GM23338 (cell line): Measurements from ENCODE around the gene ZSCAN25. TPM values are rescaled to one million over a fixed set of nuclear protein-coding genes. Genes with fewer than 3 reads are reported as not detected.
"Not testable (repeated sequence)": the region's sequence is repeated elsewhere in the genome, so short reads cannot be mapped to it uniquely, and the experiment has no call there.

Experiments used
- ATAC-seq: fragments of 200-7000 bp; cut with Tn5 transposase; 3 replicates; pipeline ENCODE4 v1.9.1; 2020
- DNase-seq: peaks from one replicate; pipeline ENCODE4 v3.0.0-alpha.2; 2015; ENCODE audit warnings: low spot score
- H2AFZ ChIP-seq: fragments of 200-600 bp; sonication (generic); 2 replicates; pipeline ENCODE4 v1.8.0; 2016; ENCODE audit warnings: antibody characterized with exemption, mild to moderate bottlenecking, moderate library complexity
- H3F3A ChIP-seq: fragments of 200-600 bp; sonication (generic); replicated peaks from 2 replicates; pipeline ENCODE4 v1.8.0; 2017; ENCODE audit warnings: antibody characterized with exemption, mixed run types, low read depth
- H3K27ac ChIP-seq: fragments of 200-600 bp; sonication (generic); 2 replicates; pipeline ENCODE4 v1.6.1; 2016; ENCODE audit warnings: low read depth
- H3K27me3 ChIP-seq: fragments of 200-600 bp; sonication (generic); 2 replicates; pipeline ENCODE4 v1.8.0; 2016; ENCODE audit warnings: mild to moderate bottlenecking, mixed run types, moderate library complexity; ENCODE audit not compliant: insufficient read depth
- H3K36me3 ChIP-seq: fragments of 200-600 bp; sonication (generic); 2 replicates; pipeline ENCODE4 v1.8.0; 2016; ENCODE audit warnings: mild to moderate bottlenecking; ENCODE audit not compliant: insufficient read depth
- H3K4me1 ChIP-seq: fragments of 200-600 bp; sonication (generic); 2 replicates; pipeline ENCODE4 v1.8.0; 2016; ENCODE audit warnings: mild to moderate bottlenecking, moderate library complexity; ENCODE audit not compliant: insufficient read depth
- H3K4me2 ChIP-seq: fragments of 200-600 bp; sonication (generic); 2 replicates; pipeline ENCODE4 v1.7.1; 2017; ENCODE audit warnings: mixed run types
- H3K4me3 ChIP-seq: fragments of 200-600 bp; sonication (generic); 2 replicates; pipeline ENCODE4 v1.6.1; 2016; ENCODE audit warnings: mixed run types
- H3K79me2 ChIP-seq: fragments of 200-600 bp; sonication (generic); replicated peaks from 2 replicates; pipeline ENCODE4 v1.8.0; 2017; ENCODE audit warnings: mild to moderate bottlenecking; ENCODE audit not compliant: insufficient read depth
- H3K9me2 ChIP-seq: fragments of 200-600 bp; sonication (generic); 2 replicates; pipeline ENCODE4 v1.8.0; 2017; ENCODE audit not compliant: insufficient read depth
- H4K20me1 ChIP-seq: fragments of 200-600 bp; sonication (generic); replicated peaks from 2 replicates; pipeline ENCODE4 v1.8.0; 2017; ENCODE audit warnings: mild to moderate bottlenecking; ENCODE audit not compliant: insufficient read depth
- H3K27ac Mint-ChIP-seq: 2 replicates; pipeline ENCODE4 v1.8.0; 2020; ENCODE audit warnings: inconsistent platforms, mild to moderate bottlenecking, moderate library complexity, mixed read lengths
- H3K27me3 Mint-ChIP-seq: 3 replicates; pipeline ENCODE4 v1.8.0; 2022; ENCODE audit warnings: low read depth, mild to moderate bottlenecking, moderate library complexity, mixed read lengths, inconsistent platforms; ENCODE audit not compliant: insufficient read depth, poor library complexity
- H3K36me3 Mint-ChIP-seq: 3 replicates; pipeline ENCODE4 v1.8.0; 2021; ENCODE audit warnings: low read depth, mild to moderate bottlenecking, inconsistent platforms, moderate library complexity, mixed read lengths
- H3K4me1 Mint-ChIP-seq: 3 replicates; pipeline ENCODE4 v1.8.0; 2020; ENCODE audit warnings: mild to moderate bottlenecking, inconsistent platforms, mixed read lengths
- H3K4me3 Mint-ChIP-seq: 3 replicates; pipeline ENCODE4 v1.8.0; 2021; ENCODE audit warnings: moderate library complexity, mild to moderate bottlenecking, inconsistent platforms, mixed read lengths
- H3K9me3 Mint-ChIP-seq: 3 replicates; pipeline ENCODE4 v1.8.0; 2020; ENCODE audit warnings: moderate library complexity, mild to moderate bottlenecking, inconsistent platforms, mixed read lengths
- CTCF ChIP-seq, 2 experiments: fragments of 200-600 bp in 1 of 2; sonication (generic) in 1 of 2; conservative IDR thresholded peaks; 2 replicates each; pipeline versions ENCODE4 v1.5.1 to v1.6.1; 2016 to 2017; ENCODE audit warnings: antibody characterized with exemption in 2 of 2, low read depth in 2 of 2, mild to moderate bottlenecking in 2 of 2, moderate library complexity in 1 of 2
- EZH2 ChIP-seq: fragments of 200-600 bp; sonication (generic); IDR thresholded peaks from one replicate; pipeline ENCODE4 v1.8.0; 2017; ENCODE audit warnings: antibody characterized with exemption, mild to moderate bottlenecking, low read depth; ENCODE audit not compliant: unreplicated experiment
- JUNB ChIP-seq: IDR thresholded peaks from one replicate; pipeline ENCODE4 v1.6.1; 2016; ENCODE audit warnings: antibody characterized with exemption; ENCODE audit not compliant: unreplicated experiment
- POLR2AphosphoS5 ChIP-seq: IDR thresholded peaks from 2 replicates; pipeline ENCODE4 v1.6.1; 2016; ENCODE audit warnings: antibody characterized with exemption, low read depth
- STAT1 ChIP-seq: IDR thresholded peaks from one replicate; pipeline ENCODE4 v1.6.1; 2016; ENCODE audit warnings: antibody characterized with exemption; ENCODE audit not compliant: unreplicated experiment
- ZNF114 ChIP-seq: fragments of 250-450 bp; sonication (Bioruptor Pico); IDR thresholded peaks from 2 replicates; pipeline ENCODE4 v1.5.0; 2020; ENCODE audit warnings: mild to moderate bottlenecking, moderate library complexity
- polyA plus RNA-seq: library from polyadenylated mRNA; unstranded; fragments of >200 nt; fragmentation: Nextera tagmentation; extraction: Ambion mirVana; gene quantifications from 2 replicates; pipeline ENCODE4 v1.2.1, GENCODE V29; 2016
- total RNA-seq: library from RNA; depleted of rRNA; stranded (reverse); fragments of >200 nt; shearing (Covaris generic); gene quantifications from 2 replicates; pipeline ENCODE4 v1.2.3, GENCODE V29; 2014
- TF ChIP-seq, protein P1 (sequence below): IDR thresholded peaks from one replicate; pipeline ENCODE4 v1.6.1; 2018; ENCODE audit warnings: antibody characterized with exemption; ENCODE audit not compliant: unreplicated experiment

The ZSCAN25 gene
- total and polyA plus RNA-seq, 2 experiments from 2014 or later, result 4.8 to 17.5 TPM

- TF ChIP-seq, protein P1, sequence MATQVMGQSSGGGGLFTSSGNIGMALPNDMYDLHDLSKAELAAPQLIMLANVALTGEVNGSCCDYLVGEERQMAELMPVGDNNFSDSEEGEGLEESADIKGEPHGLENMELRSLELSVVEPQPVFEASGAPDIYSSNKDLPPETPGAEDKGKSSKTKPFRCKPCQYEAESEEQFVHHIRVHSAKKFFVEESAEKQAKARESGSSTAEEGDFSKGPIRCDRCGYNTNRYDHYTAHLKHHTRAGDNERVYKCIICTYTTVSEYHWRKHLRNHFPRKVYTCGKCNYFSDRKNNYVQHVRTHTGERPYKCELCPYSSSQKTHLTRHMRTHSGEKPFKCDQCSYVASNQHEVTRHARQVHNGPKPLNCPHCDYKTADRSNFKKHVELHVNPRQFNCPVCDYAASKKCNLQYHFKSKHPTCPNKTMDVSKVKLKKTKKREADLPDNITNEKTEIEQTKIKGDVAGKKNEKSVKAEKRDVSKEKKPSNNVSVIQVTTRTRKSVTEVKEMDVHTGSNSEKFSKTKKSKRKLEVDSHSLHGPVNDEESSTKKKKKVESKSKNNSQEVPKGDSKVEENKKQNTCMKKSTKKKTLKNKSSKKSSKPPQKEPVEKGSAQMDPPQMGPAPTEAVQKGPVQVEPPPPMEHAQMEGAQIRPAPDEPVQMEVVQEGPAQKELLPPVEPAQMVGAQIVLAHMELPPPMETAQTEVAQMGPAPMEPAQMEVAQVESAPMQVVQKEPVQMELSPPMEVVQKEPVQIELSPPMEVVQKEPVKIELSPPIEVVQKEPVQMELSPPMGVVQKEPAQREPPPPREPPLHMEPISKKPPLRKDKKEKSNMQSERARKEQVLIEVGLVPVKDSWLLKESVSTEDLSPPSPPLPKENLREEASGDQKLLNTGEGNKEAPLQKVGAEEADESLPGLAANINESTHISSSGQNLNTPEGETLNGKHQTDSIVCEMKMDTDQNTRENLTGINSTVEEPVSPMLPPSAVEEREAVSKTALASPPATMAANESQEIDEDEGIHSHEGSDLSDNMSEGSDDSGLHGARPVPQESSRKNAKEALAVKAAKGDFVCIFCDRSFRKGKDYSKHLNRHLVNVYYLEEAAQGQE, result no peak
- TF ChIP-seq CTCF (conservative IDR thresholded peaks at IDR 0.05; ENCODE audit: low read depth in 2 of 2) (no peak), EZH2 (no peak), JUNB (no peak), POLR2AphosphoS5 (no peak), STAT1 (no peak), ZNF114 (no peak)
These were observed 37.0 kb downstream of the ZSCAN25 start (continued) for GRCh38 chr7:99653754-99654153.

DNA sequence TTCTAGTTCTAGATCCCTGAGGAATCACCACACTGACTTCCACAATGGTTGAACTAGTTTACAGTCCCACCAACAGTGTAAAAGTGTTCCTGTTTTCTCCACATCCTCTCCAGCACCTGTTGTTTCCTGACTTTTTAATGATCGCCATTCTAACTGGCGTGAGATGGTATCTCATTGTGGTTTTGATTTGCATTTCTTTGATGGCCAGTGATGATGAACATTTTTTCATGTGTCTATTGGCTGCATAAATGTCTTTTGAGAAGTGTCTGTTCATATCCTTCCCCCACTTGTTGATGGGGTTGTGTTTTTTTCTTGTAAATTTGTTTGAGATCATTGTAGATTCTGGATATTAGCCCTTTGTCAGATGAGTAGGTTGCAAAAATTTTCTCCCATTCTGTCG is 37.9 kb downstream of the ZSCAN25 start:
- H3K9me2 ChIP-seq, H3K4me1 Mint-ChIP-seq, H3K27ac ChIP-seq, H3K27me3 ChIP-seq, H3K27ac Mint-ChIP-seq, H3K4me3 Mint-ChIP-seq, H3K79me2 ChIP-seq, H4K20me1 ChIP-seq, DNase-seq, H3K36me3 ChIP-seq, ATAC-seq, H3K4me1 ChIP-seq, H3K27me3 Mint-ChIP-seq, H3K4me2 ChIP-seq, H2AFZ ChIP-seq, H3K4me3 ChIP-seq, H3F3A ChIP-seq: not testable (repeated sequence)
- peaks cover 17% of the 10 kb centered on the region for H3K36me3 Mint-ChIP-seq
- peaks cover 26% of the 10 kb centered on the region for H3K9me3 Mint-ChIP-seq

DNA sequence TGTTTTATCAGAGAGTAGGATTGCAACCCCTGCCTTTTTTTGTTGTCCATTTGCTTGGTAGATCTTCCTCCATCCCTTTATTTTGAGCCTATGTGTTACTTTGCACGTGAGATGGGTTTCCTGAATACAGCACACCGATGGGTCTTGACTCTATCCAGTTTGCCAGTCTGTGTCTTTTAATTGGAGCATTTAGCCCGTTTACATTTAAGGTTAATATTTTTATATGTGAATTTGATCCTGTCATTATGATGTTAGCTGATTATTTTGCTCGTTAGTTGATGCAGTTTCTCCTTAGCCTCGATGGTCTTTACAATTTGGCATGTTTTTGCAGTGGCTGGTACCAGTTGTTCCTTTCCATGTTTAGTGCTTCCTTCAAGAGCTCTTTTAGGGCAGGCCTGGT is 41.1 kb downstream of the ZSCAN25 start:
- DNase-seq, H2AFZ ChIP-seq, H3K27ac ChIP-seq, H4K20me1 ChIP-seq, H3K4me1 ChIP-seq, H3K4me3 ChIP-seq, H3K27me3 ChIP-seq, H3K4me3 Mint-ChIP-seq, H3F3A ChIP-seq, H3K27me3 Mint-ChIP-seq, H3K36me3 ChIP-seq, H3K4me2 ChIP-seq, ATAC-seq, H3K79me2 ChIP-seq, H3K4me1 Mint-ChIP-seq, H3K27ac Mint-ChIP-seq, H3K9me2 ChIP-seq: not testable (repeated sequence)
- H3K36me3 Mint-ChIP-seq, result peaks cover 34% of the 10 kb centered on the region
- peaks cover 41% of the 10 kb centered on the region for H3K9me3 Mint-ChIP-seq
